Muscle of leg (tissue), 11 donors: ENCODE results near the gene ANAPC4. TPM values are rescaled to one million over a fixed set of nuclear protein-coding genes. Genes with fewer than 3 reads are reported as not detected.
"Not testable (repeated sequence)": the region's sequence is repeated elsewhere in the genome, so short reads cannot be mapped to it uniquely, and the experiment has no call there.

Source experiments
- DNase-seq: peaks from one replicate; pipeline ENCODE4 v3.0.0; 2013
- H3K27ac ChIP-seq: one replicate; pipeline ENCODE4 v1.5.1; 2013; ENCODE audit warnings: mild to moderate bottlenecking, low read length, control low read depth
- H3K27me3 ChIP-seq: one replicate; pipeline ENCODE4 v1.6.1; 2013; ENCODE audit warnings: low read length; ENCODE audit not compliant: control insufficient read depth, insufficient read depth
- H3K36me3 ChIP-seq: one replicate; pipeline ENCODE4 v1.6.1; 2013; ENCODE audit warnings: low read length; ENCODE audit not compliant: control insufficient read depth, insufficient read depth
- H3K4me1 ChIP-seq: one replicate; pipeline ENCODE4 v1.6.1; 2013; ENCODE audit warnings: low read length; ENCODE audit not compliant: control insufficient read depth, insufficient read depth
- H3K4me3 ChIP-seq: one replicate; pipeline ENCODE4 v1.5.1; 2013; ENCODE audit warnings: low read length, control low read depth
- H3K9me3 ChIP-seq: replicated peaks from 2 replicates; pipeline ENCODE4 v1.6.1; 2013; ENCODE audit warnings: low read depth, low read length; ENCODE audit not compliant: control insufficient read depth
- WGBS: methylation state at CpG from one replicate; pipeline ENCODE4 v1.1.5; 2013; ENCODE audit warnings: missing lambda C conversion rate; ENCODE audit not compliant: insufficient coverage; 5-methylcytosine and 5-hydroxymethylcytosine counted together
- polyA plus RNA-seq, 8 donors: library from polyadenylated mRNA; unstranded; fragments of 120-200 nt; gene quantifications; one replicate each; pipeline versions ENCODE4 v1.2.1 to v1.2.3, GENCODE V29; 2013; ENCODE audit warnings: inconsistent platforms in 1 of 8, low replicate concordance in 1 of 8; ENCODE audit not compliant: insufficient read length in 8 of 8, insufficient read depth in 1 of 8
- total RNA-seq: library from RNA; stranded (reverse); fragments of 120-200 nt; gene quantifications from one replicate; pipeline ENCODE4 v1.2.4, GENCODE V29; 2013

ANAPC4 gene
- total and polyA plus RNA-seq, 9 donors: 17.2 to 32.6 (median 22.7) TPM

DNA sequence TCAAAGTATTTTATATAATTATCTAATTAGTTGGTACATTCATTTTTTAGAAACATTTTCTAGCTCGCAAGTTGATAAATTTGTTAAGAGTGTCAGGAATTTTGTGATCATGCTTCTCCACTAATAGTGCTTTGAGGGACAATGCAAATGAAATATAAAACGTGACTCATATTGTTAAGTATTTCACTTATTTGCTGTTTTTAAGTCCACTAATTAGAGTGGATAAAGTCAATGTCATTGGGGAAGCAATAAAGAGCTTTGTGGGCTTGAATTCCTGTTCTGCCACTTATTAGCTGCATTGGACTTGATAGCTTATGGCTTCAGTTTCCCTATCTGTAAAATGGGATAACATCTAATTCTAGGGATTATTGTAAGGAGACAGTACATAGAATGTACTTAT is 26.5 kb upstream of the ANAPC4 start:
- Histone ChIP-seq H3K9me3 (no peaks in the 10 kb centered on the region), H3K27me3 (no peaks in the 10 kb centered on the region), H3K27ac (no peak overlapping the region), H3K4me3 (no peak overlapping the region), H3K4me1 (no peaks in the 10 kb centered on the region), H3K36me3 (peaks cover 4% of the 10 kb centered on the region)
- no CpG with 5 or more reads among the region's 2 CpGs for WGBS
- no peak for DNase-seq

DNA sequence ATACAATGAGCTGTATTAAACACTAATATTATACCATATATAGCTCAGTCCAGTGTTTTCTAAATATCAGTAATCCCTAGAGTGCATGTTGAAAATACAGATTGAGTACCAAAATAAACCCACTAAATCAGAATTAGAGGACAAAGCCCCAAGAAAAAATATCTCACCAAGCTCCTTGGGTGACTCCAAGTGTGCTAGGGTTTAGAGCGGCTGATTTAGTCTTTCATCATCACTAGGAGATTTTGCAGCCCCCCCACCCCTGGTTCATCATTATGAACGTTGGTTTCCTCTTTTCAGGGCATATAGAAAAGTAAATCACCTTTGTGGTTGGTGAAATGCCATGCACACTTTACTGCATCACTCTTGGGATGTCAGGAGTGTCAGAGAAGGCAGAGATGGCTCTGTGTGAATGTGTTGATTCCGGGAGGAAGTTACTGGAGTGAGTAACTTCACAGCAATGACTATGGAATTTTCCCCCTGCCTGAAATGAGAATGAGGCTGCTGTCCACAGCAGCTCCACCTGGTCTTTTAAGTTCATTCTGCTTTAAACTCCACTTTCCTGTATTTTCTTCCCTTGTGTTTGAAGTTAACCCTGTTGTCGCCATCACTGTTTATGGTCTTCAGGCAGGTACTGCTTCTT is 25.2 kb upstream of the ANAPC4 start:
- Histone ChIP-seq H3K9me3 (no peaks in the 10 kb centered on the region), H3K36me3 (peaks cover 4% of the 10 kb centered on the region), H3K27me3 (no peaks in the 10 kb centered on the region), H3K27ac (no peak overlapping the region), H3K4me3 (no peak overlapping the region), H3K4me1 (no peaks in the 10 kb centered on the region)
- DNase-seq: no peak
- WGBS: no CpG with 5 or more reads among the region's 4 CpGs

DNA sequence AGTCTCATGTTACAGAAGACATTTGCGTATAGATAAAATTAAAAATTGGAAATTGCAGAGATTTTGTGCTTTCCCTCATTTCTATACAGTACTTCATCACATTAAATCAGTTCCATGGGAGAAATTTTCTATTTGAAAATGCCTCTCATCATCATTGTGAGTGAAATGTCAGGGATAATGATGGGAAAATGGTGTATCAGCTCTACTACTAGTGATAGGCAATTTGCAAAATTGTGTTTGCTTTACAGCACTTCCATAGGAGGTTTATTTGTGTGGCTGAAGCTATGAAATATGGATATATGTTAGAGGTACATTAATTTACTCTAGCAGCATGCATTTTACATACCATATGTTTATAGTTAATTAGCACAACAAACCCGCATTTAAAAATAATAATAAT is 21.0 kb upstream of the ANAPC4 start:
- Histone ChIP-seq H3K4me1 (no peaks in the 10 kb centered on the region), H3K27me3 (no peaks in the 10 kb centered on the region), H3K36me3 (peaks cover 9% of the 10 kb centered on the region), H3K9me3 (no peaks in the 10 kb centered on the region), H3K27ac (no peak overlapping the region), H3K4me3 (no peak overlapping the region)
- DNase-seq: no peak
- no CpG with 5 or more reads among the region's 2 CpGs for WGBS

DNA sequence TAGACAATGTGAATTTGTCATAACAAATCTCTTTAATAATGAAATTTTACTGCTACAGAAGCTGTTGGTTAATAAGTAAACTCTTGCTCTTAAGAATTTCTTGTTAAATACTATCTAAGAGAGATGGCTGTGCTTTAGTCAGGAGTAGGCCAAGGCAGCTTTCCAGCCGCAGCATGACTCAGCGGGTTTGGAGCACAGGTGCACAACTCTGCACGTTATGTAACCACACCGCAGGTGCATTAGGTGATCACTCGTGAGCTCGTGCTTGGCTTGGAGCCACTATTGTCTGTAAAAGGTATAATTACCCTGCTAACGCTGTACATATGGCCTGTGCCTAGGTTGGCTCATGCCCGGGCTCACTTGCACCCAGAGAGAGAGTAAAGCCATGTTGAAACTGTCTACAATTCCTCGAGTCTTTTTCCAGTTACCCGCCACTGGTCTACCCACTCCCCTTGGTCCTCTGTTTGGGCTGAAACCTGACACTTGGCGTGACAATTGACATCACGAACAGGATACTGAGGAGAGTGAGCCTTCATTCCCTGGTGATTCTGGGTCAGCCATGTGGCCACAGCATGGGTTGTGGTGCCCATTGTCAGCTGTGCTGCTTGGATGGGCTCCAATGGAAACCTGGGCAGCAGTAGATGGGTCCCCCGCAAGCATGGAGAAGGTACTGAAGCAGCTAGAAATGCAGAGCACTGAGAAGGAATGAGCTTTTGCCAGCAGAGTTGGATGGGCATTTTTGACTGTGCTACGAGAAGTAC is 18.4 kb upstream of the ANAPC4 start:
- DNase-seq: no peak
- H3K4me3 ChIP-seq: no peak overlapping the region
- no peaks in the 10 kb centered on the region for H3K9me3 ChIP-seq
- H3K4me1 ChIP-seq: no peaks in the 10 kb centered on the region
- WGBS: 93% methylated on average over 14 of the region's 14 CpGs
- H3K27me3 ChIP-seq: no peaks in the 10 kb centered on the region
- no peak overlapping the region for H3K27ac ChIP-seq
- H3K36me3 ChIP-seq: peaks cover 5% of the 10 kb centered on the region

DNA sequence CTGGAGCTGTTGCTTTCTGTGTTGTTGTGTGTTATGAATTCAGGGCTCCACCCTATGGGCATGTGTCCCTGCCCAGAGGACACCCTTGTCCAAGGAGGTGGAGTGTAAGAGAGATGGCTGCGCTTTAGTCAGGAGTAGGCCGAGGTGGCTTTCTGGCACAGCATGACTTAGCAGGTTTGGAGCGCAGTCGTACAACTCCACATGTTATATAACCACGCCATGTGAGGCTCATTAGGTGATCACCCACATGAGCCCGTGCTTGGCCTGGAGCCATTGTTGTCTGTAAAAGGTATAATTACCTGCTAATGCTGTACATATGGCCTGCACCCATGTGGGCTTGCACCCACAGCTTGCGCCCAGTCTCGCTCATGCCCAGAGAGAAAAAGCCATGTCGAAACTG is 15.8 kb upstream of the ANAPC4 start:
- Histone ChIP-seq H3K27me3 (no peaks in the 10 kb centered on the region), H3K4me1 (no peaks in the 10 kb centered on the region), H3K9me3 (no peaks in the 10 kb centered on the region), H3K4me3 (no peak overlapping the region), H3K36me3 (peaks cover 12% of the 10 kb centered on the region), H3K27ac (no peak overlapping the region)
- DNase-seq: no peak
- WGBS: 100% methylated on average over 4 of the region's 9 CpGs

DNA sequence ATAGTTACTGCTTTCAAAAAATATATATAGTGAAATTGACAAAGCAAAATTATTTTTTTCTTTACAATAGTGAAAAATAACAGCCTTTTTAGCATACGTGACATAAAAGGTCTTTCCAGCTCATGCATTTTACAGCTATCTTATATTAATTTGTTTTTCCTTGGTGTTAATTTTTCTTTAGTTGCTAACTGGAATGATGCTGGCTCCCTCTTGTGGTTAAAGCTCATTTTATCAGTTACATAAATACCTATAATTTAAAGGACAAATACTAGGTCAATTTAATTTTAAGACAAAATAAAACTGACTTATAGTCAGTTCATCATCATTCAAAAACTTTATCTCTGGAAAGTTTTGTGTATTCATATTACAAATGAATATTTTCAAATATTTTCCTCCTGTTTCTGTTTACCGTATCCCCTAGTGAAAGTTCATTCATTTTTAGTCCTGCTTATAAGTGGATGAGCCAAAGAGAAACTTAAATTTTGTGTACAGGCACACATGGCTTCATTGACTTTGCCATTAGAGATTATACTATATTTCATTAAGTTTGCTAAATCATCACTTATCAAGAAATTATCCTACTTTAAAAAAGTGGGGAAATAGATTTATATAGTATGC is 9.9 kb upstream of the ANAPC4 start:
- Histone ChIP-seq H3K9me3 (no peaks in the 10 kb centered on the region), H3K4me1 (no peaks in the 10 kb centered on the region), H3K4me3 (no peak overlapping the region), H3K27ac (no peak overlapping the region), H3K27me3 (no peaks in the 10 kb centered on the region), H3K36me3 (peaks cover 19% of the 10 kb centered on the region)
- no CpG with 5 or more reads among the region's 2 CpGs for WGBS
- peak; percentile 33 for DNase-seq

DNA sequence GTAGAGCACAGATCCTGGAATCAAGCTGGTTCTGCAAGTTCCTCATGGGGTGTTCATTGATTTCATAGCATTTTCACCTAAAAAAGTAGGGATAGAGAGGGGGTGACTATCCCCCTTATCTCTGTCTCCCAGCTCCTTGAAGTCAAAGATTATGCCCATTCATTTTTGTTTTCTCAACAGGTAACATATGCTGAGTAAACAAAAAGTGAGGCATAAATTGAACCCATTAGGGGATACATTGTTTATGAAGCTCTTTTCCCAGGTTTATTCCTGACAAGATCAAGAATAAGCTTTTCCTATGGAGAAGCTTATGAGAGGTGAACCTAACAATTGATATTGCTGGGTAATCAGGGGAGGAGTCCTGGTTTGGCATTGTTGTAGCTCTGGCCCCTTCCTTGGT is 9.2 kb upstream of the ANAPC4 start:
- H3K36me3 ChIP-seq: peaks cover 19% of the 10 kb centered on the region
- DNase-seq: no peak
- no peaks in the 10 kb centered on the region for H3K9me3 ChIP-seq

DNA sequence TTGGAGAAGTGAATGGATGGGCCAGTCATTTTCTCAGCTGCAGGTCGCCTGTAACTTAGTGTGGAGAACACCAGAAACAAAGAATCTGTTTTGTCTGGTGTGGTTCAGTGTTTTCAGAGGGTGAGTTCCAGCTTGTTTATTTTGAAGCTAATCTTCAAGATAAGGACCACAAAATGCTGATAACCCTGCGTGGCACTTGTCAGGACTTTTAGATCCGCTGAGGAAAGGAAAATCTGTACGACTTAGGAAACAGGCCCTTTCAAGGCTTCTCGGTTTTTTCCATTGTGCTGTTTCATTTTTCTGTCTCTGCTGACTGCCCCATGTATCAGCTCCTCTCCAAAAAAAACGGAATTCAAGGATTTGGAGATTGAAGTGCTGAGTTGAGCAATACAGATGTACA is 8.7 kb upstream of the ANAPC4 start:
- DNase-seq: no peak
- H3K4me1 ChIP-seq: no peaks in the 10 kb centered on the region
- WGBS: 69% methylated on average over 3 of the region's 6 CpGs
- no peaks in the 10 kb centered on the region for H3K27me3 ChIP-seq
- no peaks in the 10 kb centered on the region for H3K9me3 ChIP-seq
- H3K27ac ChIP-seq: no peak overlapping the region
- peaks cover 19% of the 10 kb centered on the region for H3K36me3 ChIP-seq
- H3K4me3 ChIP-seq: no peak overlapping the region

More for the DNA sequence above, 9.2 kb upstream of the ANAPC4 start:
- Histone ChIP-seq H3K4me1 (no peaks in the 10 kb centered on the region), H3K4me3 (no peak overlapping the region), H3K27me3 (no peaks in the 10 kb centered on the region), H3K27ac (no peak overlapping the region)

DNA sequence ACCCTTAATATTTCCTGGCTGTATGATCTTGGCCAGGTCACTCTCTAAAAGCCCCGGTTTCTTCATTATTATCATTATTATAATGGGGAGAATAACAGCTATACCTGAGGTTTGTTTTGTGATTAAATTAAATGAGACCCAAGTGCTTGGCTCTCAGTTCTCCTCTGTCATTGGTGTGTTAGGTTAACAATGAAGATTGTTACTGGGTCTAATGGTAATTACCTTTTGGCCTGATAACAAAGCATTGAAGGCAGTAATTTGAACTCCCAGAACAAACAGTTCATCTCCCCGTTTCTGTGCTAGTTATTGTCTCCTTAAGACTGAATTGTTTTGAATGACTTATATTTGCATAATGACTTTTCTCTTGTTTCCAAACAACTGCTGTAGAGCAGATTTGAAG is 6.8 kb upstream of the ANAPC4 start:
- no peaks in the 10 kb centered on the region for H3K9me3 ChIP-seq
- no peak for DNase-seq
- no CpG with 5 or more reads among the region's 2 CpGs for WGBS

DNA sequence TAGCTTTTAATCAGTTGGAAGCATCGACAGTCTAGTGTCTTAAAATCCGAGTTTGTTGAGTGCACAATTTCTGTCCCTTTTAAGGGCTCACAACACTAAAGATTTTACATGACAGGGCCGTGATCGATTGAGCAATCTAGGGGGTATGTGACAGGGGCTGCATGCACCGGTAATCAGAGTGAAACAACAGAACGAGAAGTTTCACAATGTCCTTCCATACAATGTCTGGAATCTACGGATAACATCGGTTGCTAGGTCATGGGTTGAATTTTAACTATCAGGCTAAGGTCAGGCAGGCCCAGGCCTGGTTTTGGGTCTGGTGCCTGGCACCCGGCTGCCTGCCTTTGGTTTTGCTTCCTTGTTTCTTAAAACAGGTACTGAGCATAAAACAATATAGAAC is 4.5 kb upstream of the ANAPC4 start:
- H3K27ac ChIP-seq, H3K4me3 ChIP-seq, H3K4me1 ChIP-seq, H3K9me3 ChIP-seq, DNase-seq, H3K27me3 ChIP-seq: not testable (repeated sequence)
- WGBS: 90% methylated on average over 2 of the region's 9 CpGs
- H3K36me3 ChIP-seq: peaks cover 12% of the 10 kb centered on the region

More for the DNA sequence above, 6.8 kb upstream of the ANAPC4 start:
- Histone ChIP-seq H3K4me3 (no peak overlapping the region), H3K27me3 (no peaks in the 10 kb centered on the region), H3K27ac (no peak overlapping the region), H3K36me3 (peaks cover 13% of the 10 kb centered on the region), H3K4me1 (no peaks in the 10 kb centered on the region)
